ENCODE measurements around the gene SVEP1.

The SVEP1 gene

GRCh38 chr9:110528645-110529044 is 50.9 kb downstream of the SVEP1 start:
- no peak for DNase-seq (ENCODE audit: low read depth in 2 of 2, low spot score in 1 of 2)

GRCh38 chr9:110526426-110526825 is 53.1 kb downstream of the SVEP1 start:
- DNase-seq (ENCODE audit: low read depth in 2 of 2, low spot score in 1 of 2), result no peak

- DNase-seq (ENCODE audit: low read depth in 2 of 2, low spot score in 1 of 2), result no peak
Observed at GRCh38 chr9:110521206-110521605, 58.3 kb downstream of the SVEP1 start.

- no peak for DNase-seq (ENCODE audit: low read depth in 2 of 2, low spot score in 1 of 2)
Observed at GRCh38 chr9:110520120-110520701, 59.3 kb downstream of the SVEP1 start.

- DNase-seq (ENCODE audit: low read depth in 2 of 2, low spot score in 1 of 2), result no peak
Observed at GRCh38 chr9:110517483-110517882, 62.1 kb downstream of the SVEP1 start.

GRCh38 chr9:110514897-110515296 is 64.6 kb downstream of the SVEP1 start:
- DNase-seq (ENCODE audit: low read depth in 2 of 2, low spot score in 1 of 2), result no peak

GRCh38 chr9:110512817-110513216 is 66.7 kb downstream of the SVEP1 start:
- no peak for DNase-seq (ENCODE audit: low read depth in 2 of 2, low spot score in 1 of 2)

- no peak for DNase-seq (ENCODE audit: low read depth in 2 of 2, low spot score in 1 of 2)
Observed at GRCh38 chr9:110509792-110510191, 69.7 kb downstream of the SVEP1 start.

GRCh38 chr9:110502842-110503241 is 76.7 kb downstream of the SVEP1 start:
- DNase-seq (ENCODE audit: low read depth in 2 of 2, low spot score in 1 of 2), result no peak

GRCh38 chr9:110499608-110500007 is 79.9 kb downstream of the SVEP1 start:
- DNase-seq (ENCODE audit: low read depth in 2 of 2, low spot score in 1 of 2), result no peak

- DNase-seq (ENCODE audit: low read depth in 2 of 2, low spot score in 1 of 2), result no peak
Observed at GRCh38 chr9:110487196-110487595, 92.3 kb downstream of the SVEP1 start.

- DNase-seq (ENCODE audit: low read depth in 2 of 2, low spot score in 1 of 2), result no peak
Observed at GRCh38 chr9:110486218-110486617, 93.3 kb downstream of the SVEP1 start.

- no peak for DNase-seq (ENCODE audit: low read depth in 2 of 2, low spot score in 1 of 2)
Observed at GRCh38 chr9:110479481-110479880, 100.1 kb downstream of the SVEP1 start.

- DNase-seq (ENCODE audit: low read depth in 2 of 2, low spot score in 1 of 2), result no peak
Observed at GRCh38 chr9:110476251-110476650, 103.3 kb downstream of the SVEP1 start.

GRCh38 chr9:110472111-110472510 is 107.4 kb downstream of the SVEP1 start:
- no peak for DNase-seq (ENCODE audit: low read depth in 2 of 2, low spot score in 1 of 2)

GRCh38 chr9:110468950-110469349 is 110.6 kb downstream of the SVEP1 start:
- DNase-seq (ENCODE audit: low read depth in 2 of 2, low spot score in 1 of 2), result no peak

GRCh38 chr9:110465190-110465589 is 114.4 kb downstream of the SVEP1 start:
- no peak for DNase-seq (ENCODE audit: low read depth in 2 of 2, low spot score in 1 of 2)

GRCh38 chr9:110464321-110464720 is 115.2 kb downstream of the SVEP1 start:
- no peak for DNase-seq (ENCODE audit: low read depth in 2 of 2, low spot score in 1 of 2)

- no peak for DNase-seq (ENCODE audit: low read depth in 2 of 2, low spot score in 1 of 2)
Observed at GRCh38 chr9:110463499-110463898, 116.0 kb downstream of the SVEP1 start.

- DNase-seq (ENCODE audit: low read depth in 2 of 2, low spot score in 1 of 2), result no peak
Observed at GRCh38 chr9:110457245-110457644, 122.3 kb downstream of the SVEP1 start.

- DNase-seq (ENCODE audit: low read depth in 2 of 2, low spot score in 1 of 2), result no peak
Observed at GRCh38 chr9:110456681-110457080, 122.9 kb downstream of the SVEP1 start.

- DNase-seq (ENCODE audit: low read depth in 2 of 2, low spot score in 1 of 2), result no peak
Observed at GRCh38 chr9:110455860-110456259, 123.7 kb downstream of the SVEP1 start.

- DNase-seq (ENCODE audit: low read depth in 2 of 2, low spot score in 1 of 2), result no peak
Observed at GRCh38 chr9:110452227-110452801, 127.2 kb downstream of the SVEP1 start.
